Measurements from ENCODE around the gene AQP3.

The AQP3 gene

DNA sequence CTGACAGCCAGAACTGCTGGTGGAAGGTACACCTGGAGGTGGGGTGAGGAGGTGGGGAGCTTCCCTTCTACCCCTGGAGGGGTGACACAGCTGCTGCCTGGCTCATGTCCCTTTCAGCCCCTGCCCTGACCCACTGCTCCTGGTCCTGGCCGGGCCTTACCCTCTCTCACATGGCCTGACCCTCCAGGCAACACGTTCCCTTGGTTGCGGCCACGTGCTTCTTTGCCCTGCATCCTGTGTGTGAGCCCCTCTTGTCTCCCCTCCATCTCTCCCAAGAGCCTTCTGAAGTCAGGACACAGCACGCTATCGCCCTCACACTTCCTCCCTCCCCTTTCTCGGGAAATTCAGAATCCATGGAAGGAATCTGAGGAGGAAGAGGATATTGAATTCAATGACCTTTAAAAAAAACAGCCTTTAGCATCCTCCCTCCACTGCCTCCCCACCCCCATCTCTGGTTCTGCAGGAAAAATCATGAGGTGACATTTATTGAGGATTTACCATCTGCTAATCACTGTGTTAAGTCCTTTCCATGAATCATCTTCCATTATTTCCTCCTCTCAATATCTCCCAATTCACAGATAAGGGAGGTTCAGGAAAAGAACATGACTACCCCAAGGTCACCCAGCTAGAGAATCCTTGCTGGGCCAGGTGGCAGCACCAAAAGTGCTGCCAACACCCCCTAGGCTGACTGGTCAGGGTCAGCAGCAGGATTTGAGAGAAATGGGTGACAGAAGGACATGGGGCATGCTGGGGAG, 8.3 kb downstream of the AQP3 start:
- DNase-seq (ENCODE audit: low spot score) (no peak), ATAC-seq (ENCODE audit: low read depth) (no peak)
- Histone ChIP-seq H3K4me3 (ENCODE audit: severe bottlenecking) (no peak overlapping the region), H3K27me3 (ENCODE audit: insufficient read depth, poor library complexity, severe bottlenecking) (no peaks in the 10 kb centered on the region), H3K9me3 (ENCODE audit: severe bottlenecking) (no peaks in the 10 kb centered on the region), H3K27ac (ENCODE audit: poor library complexity, severe bottlenecking) (no peak overlapping the region), H3K36me3 (ENCODE audit: low read depth) (no peaks in the 10 kb centered on the region), H3K4me1 (ENCODE audit: insufficient read depth, poor library complexity, severe bottlenecking) (peaks cover 17% of the 10 kb centered on the region)
- TF ChIP-seq, protein P1, sequence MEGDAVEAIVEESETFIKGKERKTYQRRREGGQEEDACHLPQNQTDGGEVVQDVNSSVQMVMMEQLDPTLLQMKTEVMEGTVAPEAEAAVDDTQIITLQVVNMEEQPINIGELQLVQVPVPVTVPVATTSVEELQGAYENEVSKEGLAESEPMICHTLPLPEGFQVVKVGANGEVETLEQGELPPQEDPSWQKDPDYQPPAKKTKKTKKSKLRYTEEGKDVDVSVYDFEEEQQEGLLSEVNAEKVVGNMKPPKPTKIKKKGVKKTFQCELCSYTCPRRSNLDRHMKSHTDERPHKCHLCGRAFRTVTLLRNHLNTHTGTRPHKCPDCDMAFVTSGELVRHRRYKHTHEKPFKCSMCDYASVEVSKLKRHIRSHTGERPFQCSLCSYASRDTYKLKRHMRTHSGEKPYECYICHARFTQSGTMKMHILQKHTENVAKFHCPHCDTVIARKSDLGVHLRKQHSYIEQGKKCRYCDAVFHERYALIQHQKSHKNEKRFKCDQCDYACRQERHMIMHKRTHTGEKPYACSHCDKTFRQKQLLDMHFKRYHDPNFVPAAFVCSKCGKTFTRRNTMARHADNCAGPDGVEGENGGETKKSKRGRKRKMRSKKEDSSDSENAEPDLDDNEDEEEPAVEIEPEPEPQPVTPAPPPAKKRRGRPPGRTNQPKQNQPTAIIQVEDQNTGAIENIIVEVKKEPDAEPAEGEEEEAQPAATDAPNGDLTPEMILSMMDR (IDR thresholded peaks at IDR 0.05; ENCODE audit: poor library complexity, severe bottlenecking): no peak

DNA sequence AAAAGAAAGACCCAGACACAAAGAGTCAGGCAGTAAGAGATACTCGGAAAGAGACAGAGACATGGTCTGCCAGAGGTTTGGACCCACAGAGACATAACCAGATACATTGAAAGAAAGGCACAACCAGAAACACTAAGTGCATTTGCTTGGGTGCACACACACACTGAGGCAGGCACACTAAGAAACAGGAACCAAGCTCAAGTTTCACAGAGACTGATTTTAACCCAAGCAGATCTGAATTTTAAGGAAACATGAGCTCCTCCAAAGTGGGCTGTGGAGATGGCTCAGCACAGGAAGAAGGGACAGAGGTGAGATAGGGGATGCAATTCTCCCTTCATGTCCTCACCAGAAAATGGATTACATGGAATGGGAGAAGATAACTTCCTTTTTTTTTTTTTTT, 9.5 kb downstream of the AQP3 start:
- Histone ChIP-seq H3K4me3 (ENCODE audit: severe bottlenecking) (no peak overlapping the region), H3K36me3 (ENCODE audit: low read depth) (no peaks in the 10 kb centered on the region), H3K9me3 (ENCODE audit: severe bottlenecking) (no peaks in the 10 kb centered on the region), H3K27me3 (ENCODE audit: insufficient read depth, poor library complexity, severe bottlenecking) (no peaks in the 10 kb centered on the region), H3K27ac (ENCODE audit: poor library complexity, severe bottlenecking) (no peak overlapping the region), H3K4me1 (ENCODE audit: insufficient read depth, poor library complexity, severe bottlenecking) (peaks cover 11% of the 10 kb centered on the region)
- ATAC-seq (ENCODE audit: low read depth): no peak
- TF ChIP-seq, protein P1 (IDR thresholded peaks at IDR 0.05; ENCODE audit: poor library complexity, severe bottlenecking): no peak
- no peak for DNase-seq (ENCODE audit: low spot score)

DNA sequence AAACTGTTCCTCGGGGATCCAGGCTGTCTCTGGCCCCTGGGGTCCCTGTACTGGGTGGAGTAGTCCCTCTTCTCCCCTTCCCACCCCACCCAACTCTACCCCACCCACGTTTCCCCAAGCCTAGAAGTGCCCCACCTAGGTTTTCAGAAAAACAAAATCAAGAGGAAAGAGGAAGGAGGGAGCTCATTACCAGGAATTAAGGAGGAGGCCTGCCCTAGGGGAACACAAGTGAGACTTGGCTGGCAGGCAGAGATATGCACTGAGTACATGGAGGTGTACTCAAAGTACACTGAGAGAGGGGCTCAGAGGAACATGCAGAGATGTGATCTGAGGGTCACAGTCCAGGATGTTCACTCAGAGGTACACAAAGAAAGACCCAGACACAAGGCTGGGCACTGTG, 10.2 kb downstream of the AQP3 start:
- Histone ChIP-seq H3K27ac (ENCODE audit: poor library complexity, severe bottlenecking) (no peak overlapping the region), H3K27me3 (ENCODE audit: insufficient read depth, poor library complexity, severe bottlenecking) (no peaks in the 10 kb centered on the region), H3K36me3 (ENCODE audit: low read depth) (no peaks in the 10 kb centered on the region), H3K4me1 (ENCODE audit: insufficient read depth, poor library complexity, severe bottlenecking) (peaks cover 6% of the 10 kb centered on the region), H3K9me3 (ENCODE audit: severe bottlenecking) (no peaks in the 10 kb centered on the region), H3K4me3 (ENCODE audit: severe bottlenecking) (no peak overlapping the region)
- TF ChIP-seq, protein P1 (IDR thresholded peaks at IDR 0.05; ENCODE audit: poor library complexity, severe bottlenecking): no peak
- no peak for ATAC-seq (ENCODE audit: low read depth)
- no peak for DNase-seq (ENCODE audit: low spot score)

DNA sequence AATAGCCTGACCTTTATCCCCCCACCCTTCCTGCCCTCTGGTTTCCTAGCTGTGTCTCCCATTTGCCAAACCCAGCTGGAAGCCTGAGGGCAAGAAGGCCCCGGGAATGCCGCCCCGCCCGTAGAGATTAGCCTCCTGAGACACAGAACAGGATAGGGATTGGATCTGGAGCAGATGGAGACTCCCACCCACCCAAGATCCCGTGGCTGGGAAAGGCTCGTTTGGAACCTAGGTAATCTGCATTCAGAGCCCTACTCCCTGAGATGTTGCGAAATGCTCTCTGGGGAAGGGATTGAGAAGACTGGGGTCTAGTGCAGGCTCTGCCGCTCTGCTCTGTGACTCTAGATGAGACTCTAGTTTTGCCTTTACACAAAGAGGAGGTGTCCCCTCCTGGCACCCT, 10.9 kb downstream of the AQP3 start:
- no peaks in the 10 kb centered on the region for H3K9me3 ChIP-seq (ENCODE audit: severe bottlenecking)
- no peaks in the 10 kb centered on the region for H3K36me3 ChIP-seq (ENCODE audit: low read depth)
- peaks cover 8% of the 10 kb centered on the region for H3K4me1 ChIP-seq (ENCODE audit: insufficient read depth, poor library complexity, severe bottlenecking)
- DNase-seq (ENCODE audit: low spot score) (no peak), ATAC-seq (ENCODE audit: low read depth) (peak; percentile 29; the same call in 1 of the 3 replicates)
- no peaks in the 10 kb centered on the region for H3K27me3 ChIP-seq (ENCODE audit: insufficient read depth, poor library complexity, severe bottlenecking)
- TF ChIP-seq, protein P1 (IDR thresholded peaks at IDR 0.05; ENCODE audit: poor library complexity, severe bottlenecking): no peak
- no peak overlapping the region for H3K27ac ChIP-seq (ENCODE audit: poor library complexity, severe bottlenecking)
- H3K4me3 ChIP-seq (ENCODE audit: severe bottlenecking): no peak overlapping the region

DNA sequence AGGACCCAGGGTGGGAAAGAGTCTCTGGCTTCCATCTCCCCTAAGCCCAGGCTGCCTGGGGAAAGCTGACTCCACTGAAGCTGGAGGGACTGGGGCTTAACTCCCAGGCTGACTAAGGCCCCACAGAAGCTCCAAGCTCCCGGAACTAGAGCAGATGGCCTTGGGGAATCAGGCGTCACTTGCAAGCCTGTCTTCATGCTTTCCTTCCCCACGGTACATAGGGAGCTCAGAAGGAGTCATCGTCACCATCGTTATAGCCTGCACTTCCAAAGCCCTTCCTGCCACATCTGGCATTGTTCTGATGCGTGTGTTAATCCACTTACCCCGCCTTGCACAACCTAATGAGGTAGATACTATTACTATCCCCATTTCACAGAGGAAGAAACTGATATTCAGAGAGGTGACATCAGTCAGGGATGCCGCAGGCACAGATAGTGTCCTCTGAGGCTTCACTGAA, 11.5 kb downstream of the AQP3 start:
- ATAC-seq (ENCODE audit: low read depth): no peak

More for the DNA sequence above, 11.5 kb downstream of the AQP3 start:
- Histone ChIP-seq H3K9me3 (ENCODE audit: severe bottlenecking) (no peaks in the 10 kb centered on the region), H3K27me3 (ENCODE audit: insufficient read depth, poor library complexity, severe bottlenecking) (no peaks in the 10 kb centered on the region), H3K4me3 (ENCODE audit: severe bottlenecking) (no peak overlapping the region), H3K27ac (ENCODE audit: poor library complexity, severe bottlenecking) (no peak overlapping the region), H3K4me1 (ENCODE audit: insufficient read depth, poor library complexity, severe bottlenecking) (peaks cover 9% of the 10 kb centered on the region), H3K36me3 (ENCODE audit: low read depth) (no peaks in the 10 kb centered on the region)
- TF ChIP-seq, protein P1 (IDR thresholded peaks at IDR 0.05; ENCODE audit: poor library complexity, severe bottlenecking): no peak
- no peak for DNase-seq (ENCODE audit: low spot score)
